ENCODE data around the gene ANKIB1. TPM values are rescaled to one million over a fixed set of nuclear protein-coding genes. Genes with fewer than 3 reads are reported as not detected.

The ANKIB1 gene
- total RNA-seq, 1 donor from 2014 or later: 58.7 TPM

- H3K27ac Mint-ChIP-seq: no peak overlapping the region
Measured at GRCh38 chr7:92336662-92337340, 91.0 kb downstream of the ANKIB1 start.

GRCh38 chr7:92340016-92340415 lies 94.2 kb downstream of the ANKIB1 start:
- H3K36me3 Mint-ChIP-seq: peaks cover 8% of the 10 kb centered on the region
- DNase-seq (ENCODE audit: extremely low spot score, unreplicated experiment): no peak
- no peaks in the 10 kb centered on the region for H3K27me3 Mint-ChIP-seq
- no peak for TF ChIP-seq CTCF (conservative IDR thresholded peaks at IDR 0.05)
- no peaks in the 10 kb centered on the region for H3K4me1 Mint-ChIP-seq (ENCODE audit: unreplicated experiment)
- no peak overlapping the region for H3K4me3 Mint-ChIP-seq
- H3K27ac Mint-ChIP-seq: no peak overlapping the region
- no peaks in the 10 kb centered on the region for H3K9me3 Mint-ChIP-seq

More at GRCh38 chr7:92336662-92337340, 91.0 kb downstream of the ANKIB1 start:
- no peaks in the 10 kb centered on the region for H3K9me3 Mint-ChIP-seq
- DNase-seq (ENCODE audit: extremely low spot score, unreplicated experiment): no peak
- no peak for TF ChIP-seq CTCF (conservative IDR thresholded peaks at IDR 0.05)
- peaks cover 21% of the 10 kb centered on the region for H3K36me3 Mint-ChIP-seq
- H3K27me3 Mint-ChIP-seq: no peaks in the 10 kb centered on the region
- no peak overlapping the region for H3K4me3 Mint-ChIP-seq
- H3K4me1 Mint-ChIP-seq (ENCODE audit: unreplicated experiment): no peaks in the 10 kb centered on the region

- no peaks in the 10 kb centered on the region for H3K4me1 Mint-ChIP-seq (ENCODE audit: unreplicated experiment)
- H3K36me3 Mint-ChIP-seq: peaks cover 4% of the 10 kb centered on the region
- no peaks in the 10 kb centered on the region for H3K9me3 Mint-ChIP-seq
- no peak overlapping the region for H3K4me3 Mint-ChIP-seq
- H3K27ac Mint-ChIP-seq: no peak overlapping the region
- no peaks in the 10 kb centered on the region for H3K27me3 Mint-ChIP-seq
- no peak for DNase-seq (ENCODE audit: extremely low spot score, unreplicated experiment)
- no peak for TF ChIP-seq CTCF (conservative IDR thresholded peaks at IDR 0.05)
Measured at GRCh38 chr7:92343714-92344113, 97.9 kb downstream of the ANKIB1 start.

GRCh38 chr7:92352009-92352408 lies 106.2 kb downstream of the ANKIB1 start:
- Mint-ChIP-seq H3K36me3 (no peaks in the 10 kb centered on the region), H3K9me3 (no peaks in the 10 kb centered on the region), H3K4me1 (ENCODE audit: unreplicated experiment) (no peaks in the 10 kb centered on the region), H3K27ac (no peak overlapping the region), H3K27me3 (no peaks in the 10 kb centered on the region), H3K4me3 (no peak overlapping the region)
- DNase-seq (ENCODE audit: extremely low spot score, unreplicated experiment): no peak
- TF ChIP-seq CTCF (conservative IDR thresholded peaks at IDR 0.05): no peak

GRCh38 chr7:92354214-92354613 lies 108.4 kb downstream of the ANKIB1 start:
- no peak for DNase-seq (ENCODE audit: extremely low spot score, unreplicated experiment)
- Mint-ChIP-seq H3K27ac (no peak overlapping the region), H3K4me3 (no peak overlapping the region), H3K36me3 (peaks cover 6% of the 10 kb centered on the region), H3K27me3 (no peaks in the 10 kb centered on the region), H3K4me1 (ENCODE audit: unreplicated experiment) (no peaks in the 10 kb centered on the region), H3K9me3 (no peaks in the 10 kb centered on the region)
- no peak for TF ChIP-seq CTCF (conservative IDR thresholded peaks at IDR 0.05)

Data from type B pancreatic cell (in vitro differentiated cells).